Activated naive CD8-positive, alpha-beta T cell treated with anti-CD3 and anti-CD28 coated beads, Interleukin-2, amount 50 U/mL, for 24 hours (primary cell): ENCODE results near the gene HIPK2.
"Not testable (repeated sequence)": the region's sequence is repeated elsewhere in the genome, so short reads cannot be mapped to it uniquely, and the experiment has no call there.

Source experiments
- ATAC-seq: fragments of 150-1000 bp; cut with Tn5 transposase; one replicate; pipeline ENCODE4 v1.10.0; 2021
- DNase-seq: peaks from one replicate; pipeline ENCODE4 v3.0.0; 2021
- H3K27ac Mint-ChIP-seq: one replicate; pipeline ENCODE4 v1.8.0; 2021; ENCODE audit warnings: mild to moderate bottlenecking, mixed read lengths
- H3K27me3 Mint-ChIP-seq: one replicate; pipeline ENCODE4 v1.8.0; 2021; ENCODE audit warnings: mixed read lengths
- H3K36me3 Mint-ChIP-seq: one replicate; pipeline ENCODE4 v1.8.0; 2021; ENCODE audit warnings: low read depth, mixed read lengths
- H3K4me1 Mint-ChIP-seq: one replicate; pipeline ENCODE4 v1.8.0; 2021; ENCODE audit warnings: mixed read lengths
- H3K4me3 Mint-ChIP-seq: one replicate; pipeline ENCODE4 v1.8.0; 2021; ENCODE audit warnings: mild to moderate bottlenecking, moderate library complexity, mixed read lengths
- H3K9me3 Mint-ChIP-seq: one replicate; pipeline ENCODE4 v1.8.0; 2021; ENCODE audit warnings: mixed read lengths

The HIPK2 gene

GRCh38 chr7:139681812-139682135 lies 96.0 kb downstream of the HIPK2 start:
- ATAC-seq (no peak), DNase-seq (peak; percentile 52)
- Mint-ChIP-seq H3K4me3 (peak overlapping the region; percentile 71), H3K4me1 (peaks cover 70% of the 10 kb centered on the region), H3K27ac (peak overlapping the region; percentile 97), H3K9me3 (peaks cover 17% of the 10 kb centered on the region), H3K27me3 (no peaks in the 10 kb centered on the region), H3K36me3 (peaks cover 25% of the 10 kb centered on the region)

- ATAC-seq (no peak), DNase-seq (no peak)
- H3K27ac Mint-ChIP-seq: peak overlapping the region; percentile 97
- peaks cover 67% of the 10 kb centered on the region for H3K4me1 Mint-ChIP-seq
- peaks cover 13% of the 10 kb centered on the region for H3K9me3 Mint-ChIP-seq
- H3K27me3 Mint-ChIP-seq: no peaks in the 10 kb centered on the region
- H3K4me3 Mint-ChIP-seq: peak overlapping the region; percentile 71
- H3K36me3 Mint-ChIP-seq: peaks cover 22% of the 10 kb centered on the region
Observed at GRCh38 chr7:139681463-139681755, 96.4 kb downstream of the HIPK2 start.

GRCh38 chr7:139680676-139681462 lies 96.9 kb downstream of the HIPK2 start:
- DNase-seq (peak; percentile 81), ATAC-seq (peak; percentile 82)
- peak overlapping the region; percentile 97 for H3K27ac Mint-ChIP-seq
- no peaks in the 10 kb centered on the region for H3K27me3 Mint-ChIP-seq
- peak overlapping the region; percentile 71 for H3K4me3 Mint-ChIP-seq
- peaks cover 16% of the 10 kb centered on the region for H3K36me3 Mint-ChIP-seq
- H3K4me1 Mint-ChIP-seq: peaks cover 67% of the 10 kb centered on the region
- H3K9me3 Mint-ChIP-seq: peaks cover 8% of the 10 kb centered on the region

- ATAC-seq (no peak), DNase-seq (no peak)
- Mint-ChIP-seq H3K9me3 (peaks cover 4% of the 10 kb centered on the region), H3K36me3 (peaks cover 14% of the 10 kb centered on the region), H3K27me3 (no peaks in the 10 kb centered on the region), H3K4me1 (peaks cover 75% of the 10 kb centered on the region), H3K4me3 (peak overlapping the region; percentile 16), H3K27ac (peak overlapping the region; percentile 97)
Observed at GRCh38 chr7:139679731-139680594, 97.8 kb downstream of the HIPK2 start.

- ATAC-seq: no peak
- Mint-ChIP-seq H3K9me3 (no peaks in the 10 kb centered on the region), H3K27me3 (no peaks in the 10 kb centered on the region), H3K27ac (no peak overlapping the region), H3K4me1 (peaks cover 68% of the 10 kb centered on the region), H3K4me3 (no peak overlapping the region), H3K36me3 (peaks cover 11% of the 10 kb centered on the region)
- DNase-seq: no peak
Observed at GRCh38 chr7:139676390-139676789, 101.4 kb downstream of the HIPK2 start.

- no peak overlapping the region for H3K4me3 Mint-ChIP-seq
- no peaks in the 10 kb centered on the region for H3K9me3 Mint-ChIP-seq
- DNase-seq (no peak), ATAC-seq (no peak)
- H3K36me3 Mint-ChIP-seq: peaks cover 11% of the 10 kb centered on the region
- H3K27me3 Mint-ChIP-seq: no peaks in the 10 kb centered on the region
- H3K4me1 Mint-ChIP-seq: peaks cover 65% of the 10 kb centered on the region
- no peak overlapping the region for H3K27ac Mint-ChIP-seq
Observed at GRCh38 chr7:139675127-139676125, 102.4 kb downstream of the HIPK2 start.

GRCh38 chr7:139674752-139675126 lies 103.1 kb downstream of the HIPK2 start:
- Mint-ChIP-seq H3K27me3 (no peaks in the 10 kb centered on the region), H3K4me1 (peaks cover 64% of the 10 kb centered on the region), H3K27ac (no peak overlapping the region), H3K4me3 (no peak overlapping the region), H3K9me3 (no peaks in the 10 kb centered on the region), H3K36me3 (peaks cover 13% of the 10 kb centered on the region)
- DNase-seq (no peak), ATAC-seq (no peak)

- ATAC-seq (no peak), DNase-seq (no peak)
- no peaks in the 10 kb centered on the region for H3K27me3 Mint-ChIP-seq
- H3K9me3 Mint-ChIP-seq: no peaks in the 10 kb centered on the region
- peaks cover 65% of the 10 kb centered on the region for H3K4me1 Mint-ChIP-seq
- H3K27ac Mint-ChIP-seq: no peak overlapping the region
- H3K36me3 Mint-ChIP-seq: peaks cover 13% of the 10 kb centered on the region
- H3K4me3 Mint-ChIP-seq: no peak overlapping the region
Observed at GRCh38 chr7:139674341-139674740, 103.5 kb downstream of the HIPK2 start.

GRCh38 chr7:139673762-139674161 lies 104.0 kb downstream of the HIPK2 start:
- Mint-ChIP-seq H3K36me3 (peaks cover 10% of the 10 kb centered on the region), H3K27me3 (no peaks in the 10 kb centered on the region), H3K9me3 (no peaks in the 10 kb centered on the region), H3K4me3 (no peak overlapping the region), H3K4me1 (peaks cover 68% of the 10 kb centered on the region), H3K27ac (peak overlapping the region; percentile 89)
- ATAC-seq: no peak
- DNase-seq: no peak

GRCh38 chr7:139673230-139673629 lies 104.6 kb downstream of the HIPK2 start:
- peak overlapping the region; percentile 60 for H3K4me3 Mint-ChIP-seq
- peaks cover 72% of the 10 kb centered on the region for H3K4me1 Mint-ChIP-seq
- peak overlapping the region; percentile 89 for H3K27ac Mint-ChIP-seq

GRCh38 chr7:139671967-139672366 lies 105.8 kb downstream of the HIPK2 start:
- DNase-seq (no peak), ATAC-seq (no peak)
- Mint-ChIP-seq H3K36me3 (peaks cover 10% of the 10 kb centered on the region), H3K27me3 (no peaks in the 10 kb centered on the region), H3K4me3 (no peak overlapping the region), H3K4me1 (peaks cover 68% of the 10 kb centered on the region), H3K27ac (no peak overlapping the region), H3K9me3 (no peaks in the 10 kb centered on the region)

More at GRCh38 chr7:139673230-139673629, 104.6 kb downstream of the HIPK2 start:
- no peaks in the 10 kb centered on the region for H3K9me3 Mint-ChIP-seq
- peaks cover 10% of the 10 kb centered on the region for H3K36me3 Mint-ChIP-seq
- DNase-seq (peak; percentile 67), ATAC-seq (peak; percentile 94)
- H3K27me3 Mint-ChIP-seq: no peaks in the 10 kb centered on the region

- H3K4me1 Mint-ChIP-seq: peaks cover 63% of the 10 kb centered on the region
- DNase-seq, ATAC-seq, H3K4me3 Mint-ChIP-seq, H3K27ac Mint-ChIP-seq, H3K9me3 Mint-ChIP-seq, H3K36me3 Mint-ChIP-seq, H3K27me3 Mint-ChIP-seq: not testable (repeated sequence)
Observed at GRCh38 chr7:139670662-139671061, 107.1 kb downstream of the HIPK2 start.

GRCh38 chr7:139669106-139670061 lies 108.4 kb downstream of the HIPK2 start:
- Mint-ChIP-seq H3K27ac (peak overlapping the region; percentile 90), H3K9me3 (no peaks in the 10 kb centered on the region), H3K4me1 (peaks cover 53% of the 10 kb centered on the region), H3K27me3 (no peaks in the 10 kb centered on the region), H3K36me3 (peaks cover 6% of the 10 kb centered on the region), H3K4me3 (peak overlapping the region; percentile 66)
- peak; percentile 48 for DNase-seq
- ATAC-seq: peak; percentile 58
